Measurements from ENCODE around the gene DCST2.

DNA sequence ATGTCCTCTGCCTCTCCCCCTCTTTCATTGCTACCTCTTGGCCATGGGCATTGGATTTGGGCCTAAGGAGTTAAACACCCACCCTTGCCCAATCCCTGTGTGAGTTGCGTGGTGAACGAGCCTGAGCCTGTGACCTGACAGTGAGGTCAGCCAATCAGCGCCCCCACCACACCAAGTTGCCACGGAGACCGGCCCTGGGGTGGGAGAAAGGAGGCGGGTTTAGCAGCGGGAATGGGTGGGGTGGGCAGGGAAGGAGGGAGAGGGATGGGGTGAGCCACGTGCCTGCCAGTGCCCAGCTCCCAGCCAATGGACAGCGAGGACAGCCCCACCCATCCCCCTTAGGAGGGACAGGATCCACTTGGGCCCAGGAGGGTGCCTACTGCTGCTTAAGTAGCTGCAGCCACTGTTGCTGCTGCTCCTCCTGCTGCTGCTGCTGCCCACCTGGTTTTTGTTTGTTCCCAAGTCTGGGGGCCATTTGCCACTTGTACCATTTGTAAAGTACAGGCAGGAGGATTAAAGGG, 21.5 kb downstream of the DCST2 start:
- TF ChIP-seq RAD21 (conservative IDR thresholded peaks at IDR 0.05 in 1 of 2, IDR thresholded peaks at IDR 0.05 in 1 of 2) (no peak), RFX5 (IDR thresholded peaks at IDR 0.05) (no peak), BHLHE40 (IDR thresholded peaks at IDR 0.05; ENCODE audit: low read depth, low read length) (no peak), RCOR1 (IDR thresholded peaks at IDR 0.05; ENCODE audit: low read depth, low read length) (no peak), E2F6 (IDR thresholded peaks at IDR 0.05; ENCODE audit: borderline replicate concordance, low read depth) (0 out of 2 replicates have a peak, but pooled peaks have one; percentile 43), CEBPB (IDR thresholded peaks at IDR 0.05) (no peak), MYC (IDR thresholded peaks at IDR 0.05; ENCODE audit: borderline replicate concordance, low read length) (no peak), KDM1A (IDR thresholded peaks at IDR 0.05; ENCODE audit: low read depth) (no peak), EP300 (IDR thresholded peaks at IDR 0.05) (no peak), JUNB (IDR thresholded peaks at IDR 0.05) (no peak)
- TF ChIP-seq, protein P1, sequence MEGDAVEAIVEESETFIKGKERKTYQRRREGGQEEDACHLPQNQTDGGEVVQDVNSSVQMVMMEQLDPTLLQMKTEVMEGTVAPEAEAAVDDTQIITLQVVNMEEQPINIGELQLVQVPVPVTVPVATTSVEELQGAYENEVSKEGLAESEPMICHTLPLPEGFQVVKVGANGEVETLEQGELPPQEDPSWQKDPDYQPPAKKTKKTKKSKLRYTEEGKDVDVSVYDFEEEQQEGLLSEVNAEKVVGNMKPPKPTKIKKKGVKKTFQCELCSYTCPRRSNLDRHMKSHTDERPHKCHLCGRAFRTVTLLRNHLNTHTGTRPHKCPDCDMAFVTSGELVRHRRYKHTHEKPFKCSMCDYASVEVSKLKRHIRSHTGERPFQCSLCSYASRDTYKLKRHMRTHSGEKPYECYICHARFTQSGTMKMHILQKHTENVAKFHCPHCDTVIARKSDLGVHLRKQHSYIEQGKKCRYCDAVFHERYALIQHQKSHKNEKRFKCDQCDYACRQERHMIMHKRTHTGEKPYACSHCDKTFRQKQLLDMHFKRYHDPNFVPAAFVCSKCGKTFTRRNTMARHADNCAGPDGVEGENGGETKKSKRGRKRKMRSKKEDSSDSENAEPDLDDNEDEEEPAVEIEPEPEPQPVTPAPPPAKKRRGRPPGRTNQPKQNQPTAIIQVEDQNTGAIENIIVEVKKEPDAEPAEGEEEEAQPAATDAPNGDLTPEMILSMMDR (IDR thresholded peaks at IDR 0.05) = no peak
- TF ChIP-seq, protein P2, sequence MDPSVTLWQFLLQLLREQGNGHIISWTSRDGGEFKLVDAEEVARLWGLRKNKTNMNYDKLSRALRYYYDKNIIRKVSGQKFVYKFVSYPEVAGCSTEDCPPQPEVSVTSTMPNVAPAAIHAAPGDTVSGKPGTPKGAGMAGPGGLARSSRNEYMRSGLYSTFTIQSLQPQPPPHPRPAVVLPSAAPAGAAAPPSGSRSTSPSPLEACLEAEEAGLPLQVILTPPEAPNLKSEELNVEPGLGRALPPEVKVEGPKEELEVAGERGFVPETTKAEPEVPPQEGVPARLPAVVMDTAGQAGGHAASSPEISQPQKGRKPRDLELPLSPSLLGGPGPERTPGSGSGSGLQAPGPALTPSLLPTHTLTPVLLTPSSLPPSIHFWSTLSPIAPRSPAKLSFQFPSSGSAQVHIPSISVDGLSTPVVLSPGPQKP (IDR thresholded peaks at IDR 0.05; ENCODE audit: low read depth, low read length) = no peak
- TF ChIP-seq, protein P3, sequence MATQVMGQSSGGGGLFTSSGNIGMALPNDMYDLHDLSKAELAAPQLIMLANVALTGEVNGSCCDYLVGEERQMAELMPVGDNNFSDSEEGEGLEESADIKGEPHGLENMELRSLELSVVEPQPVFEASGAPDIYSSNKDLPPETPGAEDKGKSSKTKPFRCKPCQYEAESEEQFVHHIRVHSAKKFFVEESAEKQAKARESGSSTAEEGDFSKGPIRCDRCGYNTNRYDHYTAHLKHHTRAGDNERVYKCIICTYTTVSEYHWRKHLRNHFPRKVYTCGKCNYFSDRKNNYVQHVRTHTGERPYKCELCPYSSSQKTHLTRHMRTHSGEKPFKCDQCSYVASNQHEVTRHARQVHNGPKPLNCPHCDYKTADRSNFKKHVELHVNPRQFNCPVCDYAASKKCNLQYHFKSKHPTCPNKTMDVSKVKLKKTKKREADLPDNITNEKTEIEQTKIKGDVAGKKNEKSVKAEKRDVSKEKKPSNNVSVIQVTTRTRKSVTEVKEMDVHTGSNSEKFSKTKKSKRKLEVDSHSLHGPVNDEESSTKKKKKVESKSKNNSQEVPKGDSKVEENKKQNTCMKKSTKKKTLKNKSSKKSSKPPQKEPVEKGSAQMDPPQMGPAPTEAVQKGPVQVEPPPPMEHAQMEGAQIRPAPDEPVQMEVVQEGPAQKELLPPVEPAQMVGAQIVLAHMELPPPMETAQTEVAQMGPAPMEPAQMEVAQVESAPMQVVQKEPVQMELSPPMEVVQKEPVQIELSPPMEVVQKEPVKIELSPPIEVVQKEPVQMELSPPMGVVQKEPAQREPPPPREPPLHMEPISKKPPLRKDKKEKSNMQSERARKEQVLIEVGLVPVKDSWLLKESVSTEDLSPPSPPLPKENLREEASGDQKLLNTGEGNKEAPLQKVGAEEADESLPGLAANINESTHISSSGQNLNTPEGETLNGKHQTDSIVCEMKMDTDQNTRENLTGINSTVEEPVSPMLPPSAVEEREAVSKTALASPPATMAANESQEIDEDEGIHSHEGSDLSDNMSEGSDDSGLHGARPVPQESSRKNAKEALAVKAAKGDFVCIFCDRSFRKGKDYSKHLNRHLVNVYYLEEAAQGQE (IDR thresholded peaks at IDR 0.05) = no peak

All from A549 (cell line).